Common myeloid progenitor, CD34-positive (primary cell): Measurements from ENCODE around the gene CREB3.

ENCODE experiments used
- CTCF ChIA-PET: fragments of 350-600 bp; sonication (Branson Sonifier 250); formaldehyde crosslinking; loops from one replicate; lab custom pipeline; 2021; ENCODE audit warnings: antibody characterized with exemption; lab: Charles Lee
- POLR2A ChIA-PET: fragments of 350-600 bp; sonication (Branson Sonifier 250); formaldehyde crosslinking; loops from one replicate; lab custom pipeline; 2021; ENCODE audit warnings: antibody characterized with exemption; lab: Charles Lee
- DNase-seq, 3 donors: peaks; one replicate each; pipeline versions ENCODE4 v3.0.0 to v3.0.0-alpha.2; 2013
- H3K27ac ChIP-seq, 2 experiments: 1 replicate in 1 of 2; 2 replicates in 1 of 2; pipeline ENCODE4 v1.7.0; 2013; ENCODE audit warnings: inconsistent platforms in 2 of 2, low read length in 2 of 2, mild to moderate bottlenecking in 2 of 2, low read depth in 1 of 2, moderate library complexity in 1 of 2; ENCODE audit not compliant: severe bottlenecking in 2 of 2, insufficient read depth in 1 of 2, poor library complexity in 1 of 2
- H3K27me3 ChIP-seq, 5 experiments: replicated peaks in 2 of 5; 1 replicate in 3 of 5; 2 replicates in 2 of 5; pipeline versions ENCODE4 v1.6.1 to v1.7.0; 2013; ENCODE audit warnings: low read length in 4 of 5, mild to moderate bottlenecking in 2 of 5, moderate library complexity in 2 of 5, inconsistent platforms in 1 of 5; ENCODE audit not compliant: insufficient read depth in 5 of 5, control insufficient read depth in 4 of 5
- H3K36me3 ChIP-seq, 4 experiments: 1 replicate in 2 of 4; 2 replicates in 2 of 4; pipeline versions ENCODE4 v1.6.1 to v1.7.0; 2013; ENCODE audit warnings: low read length in 3 of 4, control low read depth in 1 of 4, mild to moderate bottlenecking in 1 of 4; ENCODE audit not compliant: control insufficient read depth in 4 of 4, insufficient read depth in 4 of 4
- H3K4me1 ChIP-seq, 4 experiments: 1 replicate in 3 of 4; 2 replicates in 1 of 4; pipeline versions ENCODE4 v1.6.1 to v1.7.1; 2013; ENCODE audit warnings: low read length in 3 of 4, mild to moderate bottlenecking in 3 of 4, control low read depth in 1 of 4, inconsistent platforms in 1 of 4, moderate library complexity in 1 of 4; ENCODE audit not compliant: control insufficient read depth in 4 of 4, insufficient read depth in 4 of 4; ENCODE audit errors: control extremely low read depth in 1 of 4
- H3K4me3 ChIP-seq, 7 experiments: 1 replicate in 4 of 7; 2 replicates in 3 of 7; pipeline versions ENCODE4 v1.5.1 to v1.7.0; 2013; ENCODE audit warnings: mild to moderate bottlenecking in 7 of 7, low read length in 6 of 7, moderate library complexity in 6 of 7, inconsistent platforms in 2 of 7, low read depth in 2 of 7, control low read depth in 1 of 7; ENCODE audit not compliant: insufficient read depth in 4 of 7, control insufficient read depth in 1 of 7; ENCODE audit errors: extremely low read depth in 1 of 7
- H3K9me3 ChIP-seq, 5 experiments: 1 replicate in 4 of 5; 2 replicates in 1 of 5; pipeline versions ENCODE4 v1.6.1 to v1.7.1; 2013; ENCODE audit warnings: low read length in 4 of 5, mild to moderate bottlenecking in 2 of 5, inconsistent platforms in 1 of 5, low read depth in 1 of 5, moderate library complexity in 1 of 5; ENCODE audit not compliant: control insufficient read depth in 4 of 5, insufficient read depth in 2 of 5; ENCODE audit errors: control extremely low read depth in 1 of 5
- WGBS: methylation state at CpG from one replicate; pipeline ENCODE4 v1.1.5; 2013; ENCODE audit not compliant: insufficient coverage; 5-methylcytosine and 5-hydroxymethylcytosine counted together

Gene CREB3

DNA sequence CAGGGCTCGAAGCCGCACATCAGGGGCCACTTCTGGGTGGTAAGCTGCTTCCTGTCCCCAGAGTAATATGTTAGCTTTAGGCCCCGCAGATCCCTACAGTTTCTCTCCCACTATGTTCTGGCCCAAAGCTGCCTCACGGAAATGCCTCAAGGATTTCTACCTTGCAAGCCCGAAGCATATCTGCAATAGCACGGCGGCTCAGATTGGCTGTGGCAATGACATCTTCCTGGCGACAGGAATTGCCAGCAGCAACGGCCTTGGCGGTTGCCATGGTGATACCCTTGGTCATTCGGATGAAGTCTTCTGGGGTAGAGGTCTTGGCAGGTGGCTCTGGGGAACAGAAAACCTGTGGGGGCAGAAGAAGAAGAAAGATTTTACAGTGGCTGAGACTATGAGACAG, 32.4 kb upstream of the CREB3 start:
- H3K27ac ChIP-seq = no peak overlapping the region
- 95% methylated on average over 11 of the region's 11 CpGs for WGBS
- CTCF ChIA-PET = interaction anchor here (1.2 to 2.1 kb wide), 4 partner anchors 9 to 27 kb away, joined by 3 to 13 read pairs (median 5); no protein-coding TSS in a partner anchor
- no peak for DNase-seq
- H3K9me3 ChIP-seq = no peaks in the 10 kb centered on the region
- POLR2A ChIA-PET = no interaction called here
- H3K27me3 ChIP-seq = no peaks in the 10 kb centered on the region
- H3K4me1 ChIP-seq = no peaks in the 10 kb centered on the region
- H3K4me3 ChIP-seq = no peak overlapping the region
- peaks cover 57 to 94% (median 87%) of the 10 kb centered on the region in 4 experiments for H3K36me3 ChIP-seq

- Histone ChIP-seq H3K36me3 (peaks cover 54 to 98% (median 94%) of the 10 kb centered on the region in 4 experiments), H3K27me3 (no peaks in the 10 kb centered on the region), H3K9me3 (no peaks in the 10 kb centered on the region), H3K27ac (no peak overlapping the region), H3K4me1 (no peaks in the 10 kb centered on the region), H3K4me3 (no peak overlapping the region)
- ChIA-PET POLR2A (no interaction called here), CTCF (interaction anchor here (1.2 to 2.1 kb wide), 6 partner anchors 10 to 37 kb away, joined by 3 to 13 read pairs (median 4); no protein-coding TSS in a partner anchor)
- DNase-seq = no peak
These were observed 31.5 kb upstream of the CREB3 start for GRCh38 chr9:35700942-35701341.

- no peak for DNase-seq
- H3K27ac ChIP-seq = no peak overlapping the region
These were observed 29.8 kb upstream of the CREB3 start for GRCh38 chr9:35702696-35703095.

DNA sequence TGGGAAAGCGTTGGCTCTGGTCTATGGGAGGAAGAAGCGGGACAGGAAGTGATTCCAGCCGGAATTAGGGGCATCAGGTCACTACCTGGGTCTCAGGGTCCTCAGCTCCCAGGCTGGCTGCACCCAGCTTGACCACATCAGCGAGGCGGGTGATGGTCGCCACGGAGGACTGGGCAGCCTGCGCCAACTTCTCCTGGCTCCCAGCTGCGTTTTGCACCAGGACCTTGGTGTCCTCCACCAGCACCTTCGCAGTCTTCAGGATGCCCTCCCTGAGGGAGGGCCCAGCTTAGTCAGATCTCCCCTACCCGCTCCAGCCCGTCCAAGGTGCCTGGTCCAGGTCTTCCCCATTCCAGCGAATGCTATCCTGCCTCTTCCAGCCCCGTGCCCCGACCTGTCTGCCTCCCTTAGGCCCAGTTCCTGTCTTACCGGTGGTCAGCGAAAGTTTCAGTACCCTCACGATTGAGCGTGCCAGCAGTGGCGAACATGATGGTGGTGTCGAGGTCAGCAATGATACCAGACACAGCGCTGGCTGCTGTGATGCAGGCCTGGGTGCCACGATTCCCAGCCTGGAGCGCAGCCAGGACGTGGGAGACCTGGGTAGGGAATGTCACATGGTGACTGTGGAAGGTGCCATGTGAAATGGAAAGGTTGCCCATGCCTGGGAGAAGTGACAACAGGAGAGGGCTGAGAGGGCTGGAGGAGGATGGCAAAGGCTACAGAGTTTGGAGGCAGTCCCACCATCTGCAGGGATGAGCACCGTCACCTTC, 28.4 kb upstream of the CREB3 start:
- DNase-seq = no peak
- POLR2A ChIA-PET = no interaction called here
- Histone ChIP-seq H3K4me3 (no peak overlapping the region), H3K9me3 (no peaks in the 10 kb centered on the region), H3K36me3 (peaks cover 50 to 98% (median 92%) of the 10 kb centered on the region in 4 experiments), H3K4me1 (no peaks in the 10 kb centered on the region), H3K27me3 (no peaks in the 10 kb centered on the region), H3K27ac (no peak overlapping the region)
- 98% methylated on average over 26 of the region's 26 CpGs for WGBS
- CTCF ChIA-PET = interaction anchor here (0.9 to 5.8 kb wide), 5 partner anchors 7 to 90 kb away, joined by 3 to 37 read pairs (median 3); no protein-coding TSS in a partner anchor

More at GRCh38 chr9:35702696-35703095, 29.8 kb upstream of the CREB3 start:
- ChIA-PET POLR2A (interaction anchor here (0.6 kb wide), 1 partner anchor 41 kb away, joined by 3 read pairs; no protein-coding TSS in a partner anchor), CTCF (interaction anchor here (0.7 to 1.3 kb wide), 4 partner anchors 8 to 27 kb away, joined by 3 to 4 read pairs (median 4); no protein-coding TSS in a partner anchor)
- no peaks in the 10 kb centered on the region for H3K4me1 ChIP-seq
- WGBS = 90% methylated on average over 7 of the region's 7 CpGs
- no peaks in the 10 kb centered on the region for H3K27me3 ChIP-seq
- H3K9me3 ChIP-seq = no peaks in the 10 kb centered on the region
- no peak overlapping the region for H3K4me3 ChIP-seq
- H3K36me3 ChIP-seq = peaks cover 51 to 98% (median 94%) of the 10 kb centered on the region in 4 experiments

GRCh38 chr9:35705372-35705771, 27.1 kb upstream of the CREB3 start:
- ChIA-PET POLR2A (no interaction called here), CTCF (interaction anchor here (0.8 to 5.8 kb wide), 8 partner anchors 9 to 198 kb away, joined by 3 to 37 read pairs (median 4); partner anchors contain the start of gene ARHGEF39)
- Histone ChIP-seq H3K36me3 (peaks cover 40 to 93% (median 85%) of the 10 kb centered on the region in 4 experiments), H3K27ac (no peak overlapping the region), H3K27me3 (no peaks in the 10 kb centered on the region), H3K4me1 (no peaks in the 10 kb centered on the region), H3K9me3 (no peaks in the 10 kb centered on the region), H3K4me3 (no peak overlapping the region)
- DNase-seq = no peak
- 96% methylated on average over 7 of the region's 8 CpGs for WGBS

DNA sequence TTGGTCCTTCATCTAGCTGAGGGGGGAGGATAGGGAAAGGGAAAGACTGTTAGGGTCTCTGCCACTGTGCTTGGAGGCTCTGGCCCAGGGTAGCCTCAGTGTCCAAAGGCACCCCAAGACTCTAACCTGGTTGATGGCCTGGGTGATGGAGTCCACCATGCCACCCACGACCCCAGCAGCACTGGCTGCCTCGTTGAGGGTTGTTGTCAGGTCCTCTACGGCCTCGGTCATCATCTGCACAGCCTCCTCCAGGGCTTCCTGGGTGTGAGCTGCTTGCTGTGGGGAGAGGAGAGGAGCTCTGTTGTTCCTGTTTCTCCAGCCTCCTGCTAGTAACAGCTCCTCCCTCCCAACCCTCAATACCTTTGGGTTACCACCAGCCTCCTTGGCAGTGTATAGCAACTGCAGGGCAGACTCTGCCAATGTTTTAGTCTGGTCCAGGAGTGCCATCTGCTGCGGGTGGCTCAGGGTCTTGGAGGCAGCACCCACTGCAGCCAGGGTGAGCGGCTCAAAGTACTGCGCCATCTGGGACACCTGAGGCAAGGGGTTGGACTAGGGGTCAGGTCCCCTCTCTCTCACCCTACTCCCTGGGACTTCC, 26.5 kb upstream of the CREB3 start:
- H3K36me3 ChIP-seq = peaks cover 39 to 93% (median 85%) of the 10 kb centered on the region in 4 experiments
- DNase-seq = no peak
- H3K27ac ChIP-seq = no peak overlapping the region
- no peaks in the 10 kb centered on the region for H3K27me3 ChIP-seq
- ChIA-PET POLR2A (no interaction called here), CTCF (interaction anchor here (0.8 to 5.8 kb wide), 8 partner anchors 9 to 198 kb away, joined by 3 to 37 read pairs (median 4); partner anchors contain the start of gene ARHGEF39)
- no peak overlapping the region for H3K4me3 ChIP-seq
- WGBS = 100% methylated on average over 2 of the region's 7 CpGs
- H3K9me3 ChIP-seq = no peaks in the 10 kb centered on the region
- H3K4me1 ChIP-seq = no peaks in the 10 kb centered on the region
